Stimulated activated CD8-positive, alpha-beta memory T cell treated with anti-CD3 and anti-CD28 coated beads, Interleukin-15, amount 100 ng/mL, for 4 hours (primary cell): Measurements from ENCODE around the gene SNX2.
A peak's percentile ranks its signal among the peaks of the same experiment; 100 is the strongest.
"Not testable (repeated sequence)": the region's sequence is repeated elsewhere in the genome, so short reads cannot be mapped to it uniquely, and the experiment has no call there.

Experiments used
- DNase-seq, 2 donors: peaks; one replicate each; pipeline ENCODE4 v3.0.0-alpha.2; 2020; ENCODE audit warnings: low read depth in 2 of 2

SNX2 gene, protein sequence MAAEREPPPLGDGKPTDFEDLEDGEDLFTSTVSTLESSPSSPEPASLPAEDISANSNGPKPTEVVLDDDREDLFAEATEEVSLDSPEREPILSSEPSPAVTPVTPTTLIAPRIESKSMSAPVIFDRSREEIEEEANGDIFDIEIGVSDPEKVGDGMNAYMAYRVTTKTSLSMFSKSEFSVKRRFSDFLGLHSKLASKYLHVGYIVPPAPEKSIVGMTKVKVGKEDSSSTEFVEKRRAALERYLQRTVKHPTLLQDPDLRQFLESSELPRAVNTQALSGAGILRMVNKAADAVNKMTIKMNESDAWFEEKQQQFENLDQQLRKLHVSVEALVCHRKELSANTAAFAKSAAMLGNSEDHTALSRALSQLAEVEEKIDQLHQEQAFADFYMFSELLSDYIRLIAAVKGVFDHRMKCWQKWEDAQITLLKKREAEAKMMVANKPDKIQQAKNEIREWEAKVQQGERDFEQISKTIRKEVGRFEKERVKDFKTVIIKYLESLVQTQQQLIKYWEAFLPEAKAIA

GRCh38 chr5:122774861-122775549 lies at the start of gene SNX2:
SNX2 (plus strand) TSS chr5:122775080; CDS start chr5:122775104, 24 bp downstream.
- peak; percentile 75 to 79 for DNase-seq

GRCh38 chr5:122727112-122727541 lies 47.8 kb upstream of the SNX2 start:
- DNase-seq = no peak

DNA sequence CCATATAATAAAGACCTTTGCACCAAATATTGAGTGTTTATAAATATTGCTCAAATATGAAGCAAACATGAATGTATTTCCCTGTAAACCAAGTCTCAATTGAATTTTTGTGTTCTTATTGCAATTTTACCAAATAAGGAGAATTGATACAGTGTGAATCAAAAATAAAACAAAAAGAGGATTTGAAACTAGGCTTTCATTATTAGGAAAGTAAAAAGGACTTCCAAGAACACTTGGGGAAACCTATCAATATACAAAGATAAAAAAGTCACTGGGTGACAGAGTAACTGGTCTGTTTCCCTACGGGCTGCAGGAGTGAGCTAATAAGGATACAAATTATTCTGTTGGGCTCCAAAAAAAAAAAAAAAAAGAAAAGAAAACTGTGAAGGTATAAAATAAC lies 44.8 kb upstream of the SNX2 start:
- DNase-seq = no peak

DNA sequence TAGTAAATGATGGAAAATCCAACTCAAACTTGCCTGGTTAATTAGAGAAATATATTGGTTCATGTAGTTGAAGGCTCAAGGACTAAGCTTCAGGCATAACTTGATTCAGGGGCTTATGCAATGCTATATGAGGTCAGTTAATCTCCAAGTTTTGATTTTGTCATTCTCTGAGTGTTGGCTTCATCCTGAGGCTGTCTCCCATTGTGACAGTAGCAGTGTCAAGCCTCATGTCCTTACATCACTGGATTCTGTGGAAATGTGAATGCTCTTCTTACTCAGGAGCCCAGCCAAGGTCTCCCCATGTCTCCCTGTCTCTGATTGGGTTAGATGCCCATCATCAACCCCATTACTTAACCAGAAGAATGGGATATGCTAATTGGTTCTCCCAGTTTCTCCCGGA lies 44.4 kb upstream of the SNX2 start:
- DNase-seq = no peak

DNA sequence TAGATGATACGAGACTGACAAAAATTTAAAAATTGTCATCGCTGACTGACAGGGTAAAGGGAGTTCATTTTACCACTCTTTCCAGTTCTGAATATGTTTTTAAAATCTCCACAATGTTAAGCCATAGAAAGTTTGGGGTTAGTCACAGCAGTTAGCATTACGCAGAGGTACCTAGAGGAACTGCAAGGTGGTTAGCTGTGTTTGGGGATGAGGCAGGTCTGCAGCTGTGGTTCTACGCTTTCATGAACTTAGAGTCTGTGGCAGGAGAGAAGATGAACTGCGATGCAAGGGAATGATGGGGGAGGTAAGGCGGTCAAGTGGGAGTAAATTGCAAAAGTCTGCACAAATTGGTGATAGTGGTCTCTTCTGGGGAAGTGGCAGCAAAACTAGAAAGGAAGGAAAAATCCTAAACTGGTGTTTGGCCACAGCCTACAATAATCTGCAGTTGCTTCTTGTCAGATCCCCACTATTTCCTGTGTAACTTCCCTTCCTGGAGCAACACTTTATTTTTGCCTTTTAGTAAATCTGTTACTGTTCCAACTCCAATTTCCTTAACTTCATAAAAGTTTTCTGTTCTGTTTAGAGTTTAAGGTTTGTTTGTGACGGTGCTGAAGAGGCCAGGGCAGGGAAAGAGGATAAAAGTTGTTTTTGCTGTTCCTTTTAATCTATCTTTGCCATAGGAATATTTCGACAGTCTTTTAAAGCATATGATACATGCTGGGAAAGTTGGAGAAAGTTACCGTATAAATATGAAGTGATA lies 38.6 kb upstream of the SNX2 start:
- no peak for DNase-seq

DNA sequence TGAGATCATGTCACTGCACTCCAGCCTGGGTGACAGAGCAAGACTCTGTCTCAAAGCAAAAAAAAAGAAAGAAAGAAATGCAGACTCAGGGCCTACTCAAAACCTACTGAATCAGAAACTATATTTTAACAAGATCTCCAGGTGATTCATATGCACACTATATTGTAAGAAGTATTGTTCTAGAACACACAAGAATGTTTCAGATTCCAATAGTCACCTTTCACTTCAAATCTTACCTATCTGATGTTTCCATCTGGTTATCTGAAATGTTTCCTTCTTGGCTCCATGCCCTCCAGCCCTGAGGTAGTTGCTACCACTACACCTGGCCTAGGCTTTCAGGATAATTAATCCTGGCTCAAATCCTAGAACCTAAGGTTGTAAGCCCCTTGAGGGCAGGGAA lies 36.8 kb upstream of the SNX2 start:
- no peak for DNase-seq

DNA sequence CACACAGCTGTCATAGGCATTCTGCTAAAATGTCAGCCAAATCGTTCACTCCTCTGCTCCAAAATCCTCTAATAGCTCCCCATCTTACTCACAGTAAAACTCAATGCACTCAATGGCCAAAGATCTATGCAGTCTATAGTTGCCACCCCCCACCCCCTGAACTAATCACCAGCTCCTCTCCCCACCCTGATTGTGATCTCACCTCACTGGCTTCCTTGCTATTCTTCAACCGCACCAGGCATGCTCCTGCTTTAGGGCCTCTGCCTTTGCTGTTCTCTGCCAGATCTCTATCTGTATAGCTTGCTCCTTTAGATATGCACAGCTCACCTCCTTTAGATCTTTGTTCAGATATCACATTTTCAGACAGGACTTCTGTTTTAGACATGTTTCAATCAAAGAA lies 33.2 kb upstream of the SNX2 start:
- DNase-seq = no peak

GRCh38 chr5:122743261-122743660 lies 31.6 kb upstream of the SNX2 start:
- DNase-seq = no peak

- no peak for DNase-seq
These were observed 29.3 kb upstream of the SNX2 start for GRCh38 chr5:122745597-122745996.

DNA sequence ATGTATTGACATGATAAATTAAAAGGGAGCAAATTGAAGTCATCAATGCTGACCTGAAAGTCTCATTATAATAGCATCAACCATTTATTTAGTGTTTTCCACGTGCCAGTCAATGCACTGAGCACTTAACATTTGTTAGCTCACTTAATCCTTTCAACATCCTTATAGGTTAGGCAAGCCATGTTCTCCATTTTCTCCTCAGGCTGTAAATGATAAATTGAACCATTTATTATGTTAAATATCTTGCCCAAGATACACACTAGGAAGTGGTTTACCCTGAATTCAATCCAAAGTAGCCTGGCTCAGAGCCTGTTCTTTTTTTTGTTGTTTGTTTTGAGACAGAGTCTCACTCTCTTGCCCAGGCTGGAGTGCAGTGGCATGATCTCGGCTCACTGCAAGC lies 25.0 kb upstream of the SNX2 start:
- DNase-seq = no peak

- DNase-seq = no peak
These were observed 23.5 kb upstream of the SNX2 start for GRCh38 chr5:122751293-122751782.

DNA sequence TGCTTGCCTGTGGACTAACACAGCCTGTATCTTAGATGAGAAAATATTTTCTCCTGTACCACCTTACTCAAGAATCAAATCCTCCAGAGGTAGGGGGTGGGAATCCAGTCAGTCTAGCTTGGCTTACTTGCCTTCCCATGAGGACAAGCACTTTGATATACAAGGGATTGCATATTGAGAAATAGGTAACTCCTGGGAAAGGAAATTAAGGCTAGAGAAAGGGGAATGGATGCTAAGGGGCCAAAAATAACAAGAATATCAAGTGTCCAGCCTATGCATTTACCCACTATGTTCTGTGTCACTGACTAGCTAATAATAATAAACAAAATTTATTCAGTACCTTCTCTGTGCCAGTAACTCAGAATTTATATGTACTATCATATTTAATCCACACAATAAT lies 21.4 kb upstream of the SNX2 start:
- no peak for DNase-seq

GRCh38 chr5:122755783-122756182 lies 19.1 kb upstream of the SNX2 start:
- DNase-seq = no peak

DNA sequence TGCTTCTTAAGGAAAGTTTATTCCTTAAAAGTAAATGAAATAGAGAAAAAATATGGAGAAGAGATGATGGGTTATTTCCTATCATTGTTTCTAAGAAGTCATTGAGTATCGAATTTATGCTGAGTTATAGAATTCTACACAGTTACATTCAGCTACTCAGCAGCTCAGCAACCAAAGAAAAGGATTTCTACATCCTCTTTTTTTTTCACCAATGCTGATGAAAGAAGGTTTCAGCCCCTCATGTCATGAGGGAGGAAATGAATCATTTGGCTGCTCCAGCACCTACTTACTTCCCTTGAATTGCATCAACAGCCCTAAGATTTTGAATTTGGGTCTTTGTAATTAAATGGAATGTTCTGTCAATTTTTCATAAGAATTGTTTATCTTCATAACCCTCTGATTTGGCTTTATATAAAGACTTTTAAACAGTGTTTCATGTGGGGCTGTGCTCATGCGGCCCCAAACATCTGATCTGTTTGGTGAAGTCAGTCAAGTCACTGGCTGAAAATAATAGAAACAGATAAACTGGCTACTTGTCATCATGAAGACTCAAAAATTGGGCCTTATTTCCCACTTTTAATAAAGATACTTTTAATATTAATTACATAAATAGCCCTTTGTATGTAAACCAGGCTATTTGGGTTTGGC lies 18.5 kb upstream of the SNX2 start:
- no peak for DNase-seq

DNA sequence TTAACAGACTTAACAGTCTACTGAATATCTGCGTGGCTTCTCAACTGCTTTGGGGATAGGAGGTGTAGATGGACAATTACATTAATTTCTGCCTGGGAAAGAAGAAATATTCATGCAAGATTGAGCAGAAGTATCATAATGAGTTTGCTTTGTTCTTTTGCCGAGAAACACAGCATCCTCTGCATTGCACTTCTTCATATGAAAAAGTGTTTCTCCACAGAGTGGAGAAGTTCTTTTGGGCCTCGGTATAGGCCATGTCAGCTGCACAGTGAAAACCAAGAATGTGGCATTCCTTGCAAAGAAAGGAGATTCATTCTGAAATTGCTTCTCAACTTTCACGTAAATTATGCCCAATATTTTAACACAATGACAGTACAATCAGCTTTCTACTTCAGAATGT lies 17.6 kb upstream of the SNX2 start:
- DNase-seq = no peak

DNA sequence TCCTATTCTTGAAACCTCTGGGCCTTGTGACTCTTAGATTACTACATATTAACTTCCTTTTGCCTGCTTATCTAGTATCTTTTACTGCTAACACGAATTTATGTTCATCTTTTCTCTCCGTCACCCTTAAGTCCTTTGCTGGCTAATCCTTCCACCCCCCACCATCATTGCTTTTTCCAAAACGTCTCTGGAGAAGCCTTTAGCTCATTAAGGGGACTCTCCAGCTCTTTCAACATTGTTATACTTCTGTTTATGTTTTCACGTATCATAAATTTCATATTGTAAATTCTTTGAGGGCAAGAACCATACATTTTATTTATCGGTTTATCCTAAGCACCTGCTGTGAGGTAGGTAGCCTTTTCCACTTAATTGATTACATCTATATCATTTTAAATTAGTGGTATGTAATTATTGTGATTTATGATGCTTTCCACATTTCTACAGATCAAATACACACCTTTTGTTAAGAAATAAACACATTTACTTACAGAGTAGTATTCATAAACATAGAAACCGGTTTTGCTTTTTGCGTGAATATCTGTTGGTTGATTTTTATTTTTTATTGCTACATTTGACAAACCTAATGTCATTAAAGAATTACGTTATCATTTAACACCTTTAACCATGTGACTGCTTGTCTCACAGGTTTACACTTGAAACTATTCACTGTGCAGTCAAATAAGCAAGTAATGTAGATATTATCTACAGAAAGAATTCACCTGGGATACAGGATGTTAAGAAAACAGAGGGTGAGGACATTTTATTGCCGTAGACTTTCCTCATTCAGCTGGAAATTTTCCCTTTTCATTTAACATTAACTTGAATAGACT lies 15.4 kb upstream of the SNX2 start:
- no peak for DNase-seq

DNA sequence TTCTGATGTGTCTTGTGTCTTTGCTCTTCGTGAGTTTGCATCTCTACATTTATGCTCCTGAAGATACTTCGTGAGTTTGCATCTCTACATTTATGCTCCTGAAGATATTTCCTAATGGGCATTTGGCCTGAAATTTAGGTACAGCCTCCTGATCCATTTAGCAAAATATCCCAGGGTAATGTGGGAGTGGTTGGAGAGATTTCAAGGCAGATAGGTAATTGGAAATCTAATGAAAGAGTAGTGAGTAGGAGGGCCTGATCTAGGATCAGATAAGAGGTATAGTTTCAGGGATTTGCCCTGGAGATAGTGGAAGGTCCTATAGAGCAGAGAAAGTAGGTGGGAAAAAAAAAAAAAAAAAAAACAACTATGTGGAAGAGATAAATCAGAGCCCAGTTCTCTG lies 14.6 kb upstream of the SNX2 start:
- no peak for DNase-seq

GRCh38 chr5:122761115-122761514 lies 13.8 kb upstream of the SNX2 start:
- DNase-seq = no peak

- not testable (repeated sequence) for DNase-seq
These were observed 13.0 kb upstream of the SNX2 start for GRCh38 chr5:122761896-122762295.

GRCh38 chr5:122766130-122766529 lies 8.8 kb upstream of the SNX2 start:
- no peak for DNase-seq

GRCh38 chr5:122770477-122770876 lies 4.4 kb upstream of the SNX2 start:
- no peak for DNase-seq
